SK-MEL-5 (cell line): Measurements from ENCODE around the gene H3-3A. TPM values are rescaled to one million over a fixed set of nuclear protein-coding genes. Genes with fewer than 3 reads are reported as not detected.
A peak's percentile ranks its signal among the peaks of the same experiment; 100 is the strongest.

ENCODE experiments used
- DNase-seq: peaks from one replicate; pipeline ENCODE4 v3.0.0-alpha.2; 2016; ENCODE audit warnings: low read depth, low spot score
- in situ Hi-C: cut with HindIII; loops from 2 replicates; pipeline ENCODE4 v1.10.0; 2016; ENCODE audit warnings: low sequenced_read_pairs, high pct_unique_total_duplicates, low pct_unique_long_range_greater_than_20kb
- total RNA-seq: library from RNA; depleted of rRNA; stranded (reverse); fragments of >200 nt; shearing (Covaris generic); gene quantifications from 2 replicates; pipeline ENCODE4 v1.2.3, GENCODE V29; 2014

The H3-3A gene
- total RNA-seq, 1 experiment from 2014 or later = 228 TPM

DNA sequence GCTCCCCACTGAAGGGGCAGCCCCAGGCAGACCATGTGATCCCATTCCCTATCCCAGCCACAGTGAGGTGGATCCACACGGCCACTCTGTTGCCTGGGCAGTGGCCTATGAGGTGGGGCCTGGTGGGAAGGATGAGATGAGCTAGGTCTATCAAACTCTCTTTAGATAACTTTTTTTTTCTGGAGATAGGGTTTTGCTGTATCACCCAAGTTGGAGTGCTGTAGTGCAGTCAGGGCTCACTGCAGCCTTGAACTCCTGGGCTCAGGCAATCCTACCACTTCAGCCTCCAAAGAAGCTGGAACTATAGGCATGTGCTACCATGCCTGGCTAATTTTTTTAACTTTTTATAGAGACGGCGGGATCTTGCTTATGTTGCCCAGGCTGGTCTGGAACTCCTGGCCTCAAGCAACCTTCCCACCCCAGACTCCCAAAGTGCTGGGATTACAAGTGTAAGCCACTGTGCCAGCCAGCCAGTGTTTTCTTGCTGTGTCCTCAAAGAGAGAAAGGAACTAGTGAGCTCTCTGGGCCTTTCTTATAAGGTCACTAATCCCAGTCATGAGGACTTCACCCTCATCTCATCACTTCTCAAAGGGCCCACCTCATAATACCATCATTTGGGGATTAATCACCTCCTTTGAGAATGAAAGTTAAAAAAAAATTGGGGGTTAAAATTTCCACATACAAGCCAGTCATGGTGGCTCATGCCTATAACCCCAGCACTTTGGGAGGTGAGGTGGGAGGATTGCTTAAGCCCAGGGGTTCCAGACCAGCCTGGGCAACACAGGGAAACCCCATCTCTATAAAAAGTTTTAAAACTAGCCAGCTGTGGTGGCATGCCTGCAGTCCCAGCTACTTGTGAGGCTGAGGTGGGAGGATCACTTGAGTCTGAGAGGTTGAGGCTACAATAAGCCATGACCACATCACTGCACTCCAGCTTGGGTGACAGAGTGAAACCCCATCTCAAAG, 36.6 kb downstream of the H3-3A start:
- in situ Hi-C loops = no loop called here
- no peak for DNase-seq

DNA sequence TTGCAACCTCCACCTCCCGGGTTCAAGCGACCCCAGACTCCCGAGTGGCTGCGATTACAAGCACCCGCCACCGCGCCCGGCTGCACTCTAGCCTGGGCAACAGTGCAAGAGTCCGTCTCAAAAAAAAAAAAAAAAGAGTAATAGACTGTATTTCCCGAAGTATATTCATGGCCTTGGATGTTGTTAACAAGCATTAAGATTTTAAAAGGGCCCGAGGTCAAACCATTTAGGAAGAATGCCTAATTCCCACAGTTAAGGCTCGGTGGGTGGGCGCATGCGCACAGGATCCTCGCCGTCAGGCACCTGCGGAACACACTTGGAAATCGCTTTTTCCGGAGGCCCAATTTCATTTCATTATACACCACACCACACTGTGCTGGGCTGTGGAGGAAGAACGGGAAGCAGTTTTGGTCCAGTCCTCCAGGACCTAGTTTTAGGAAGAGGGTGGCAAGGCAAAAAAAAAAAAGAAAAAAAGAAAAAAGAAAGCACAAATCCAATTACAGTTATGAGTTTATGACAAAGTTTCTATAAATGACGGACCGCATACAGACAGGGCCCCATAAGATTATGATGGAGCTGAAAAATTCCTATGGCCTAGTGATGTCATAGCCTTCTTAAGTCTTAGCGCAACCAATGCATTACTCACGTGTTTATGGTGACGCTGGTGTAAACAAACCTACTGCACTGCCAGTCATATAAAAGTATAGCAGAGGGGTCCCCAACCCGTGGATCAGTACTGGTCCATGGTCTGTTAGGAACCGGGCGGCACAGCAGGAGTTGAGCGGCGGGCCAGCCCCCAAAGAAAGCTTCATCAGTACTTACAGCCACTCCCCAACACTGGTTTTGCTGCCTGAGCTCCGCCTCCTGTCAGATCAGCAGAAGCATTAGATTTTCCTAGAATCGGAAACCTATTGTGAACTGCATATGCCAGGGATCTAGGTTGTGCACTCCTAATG, 38.2 kb downstream of the H3-3A start:
- no peak for DNase-seq
- in situ Hi-C loops = no loop called here

DNA sequence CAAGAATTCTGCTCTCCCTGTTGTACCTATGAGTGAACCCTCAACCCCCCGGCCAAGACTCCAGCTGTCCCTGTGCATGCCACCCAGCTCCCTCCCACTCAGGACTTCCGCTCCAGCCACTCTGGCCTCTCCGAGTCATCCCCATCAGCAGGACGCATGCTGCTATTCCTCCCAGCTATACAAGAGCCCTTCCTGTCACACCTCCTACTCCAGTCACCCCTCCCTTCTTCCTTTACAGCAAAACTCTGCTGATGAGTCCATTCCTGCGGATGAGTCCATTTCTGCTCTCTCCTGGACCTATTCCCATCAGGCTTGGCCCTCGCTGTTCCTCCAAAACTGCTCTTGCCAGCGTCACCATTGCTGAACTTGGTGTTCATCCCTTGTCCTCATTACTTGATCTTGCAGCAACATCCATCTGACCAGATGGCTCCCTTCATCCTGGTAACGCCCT, 42.2 kb downstream of the H3-3A start:
- in situ Hi-C loops = no loop called here
- DNase-seq = no peak

DNA sequence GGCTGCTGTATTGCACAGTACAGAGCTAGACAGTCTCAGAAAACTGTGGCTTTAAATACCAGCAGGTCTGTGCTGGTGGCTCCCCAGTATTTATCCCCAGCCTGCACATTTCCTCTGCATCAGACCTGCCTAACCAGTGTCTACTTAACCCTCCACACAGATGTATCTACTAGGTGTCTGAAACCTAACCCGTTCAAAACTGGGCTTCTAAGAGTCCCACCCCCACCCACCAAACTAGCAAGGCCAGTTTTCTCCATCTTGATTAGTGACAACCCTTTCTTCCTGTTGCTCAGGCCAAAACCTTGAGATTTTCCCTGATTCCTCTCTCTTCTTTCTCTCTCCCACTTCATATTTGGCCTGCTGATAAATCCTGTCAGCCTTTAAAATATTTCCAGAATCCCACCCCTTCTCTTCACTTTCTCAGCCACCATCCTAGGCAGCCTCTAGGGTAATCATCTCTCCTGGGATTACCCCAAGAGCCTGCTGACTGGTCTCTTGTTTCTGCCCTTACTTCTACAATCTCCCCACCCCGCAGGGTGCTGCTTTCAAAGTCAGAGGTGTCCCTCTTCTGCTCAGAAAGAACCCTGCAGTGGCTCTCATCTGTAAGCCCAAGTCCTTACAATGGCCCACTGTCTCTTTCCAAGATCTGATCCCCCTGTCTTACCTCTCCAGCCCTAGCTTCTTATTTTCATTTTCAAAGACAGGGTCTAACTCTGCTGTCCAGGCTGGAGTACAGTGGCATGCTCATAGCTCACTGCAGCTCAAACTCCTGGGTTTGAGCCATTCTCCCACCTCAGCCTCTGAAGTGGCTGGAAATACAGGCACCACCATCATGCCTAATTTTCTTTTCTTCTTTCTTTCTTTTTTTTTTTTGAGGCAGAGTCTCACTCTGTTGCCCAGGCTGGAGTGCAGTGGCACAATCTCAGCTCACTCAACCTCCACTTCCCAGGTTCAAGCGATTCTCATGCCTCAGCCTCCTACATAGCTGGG, 45.2 kb downstream of the H3-3A start:
- DNase-seq = peak; percentile 44
- in situ Hi-C loops = no loop called here

DNA sequence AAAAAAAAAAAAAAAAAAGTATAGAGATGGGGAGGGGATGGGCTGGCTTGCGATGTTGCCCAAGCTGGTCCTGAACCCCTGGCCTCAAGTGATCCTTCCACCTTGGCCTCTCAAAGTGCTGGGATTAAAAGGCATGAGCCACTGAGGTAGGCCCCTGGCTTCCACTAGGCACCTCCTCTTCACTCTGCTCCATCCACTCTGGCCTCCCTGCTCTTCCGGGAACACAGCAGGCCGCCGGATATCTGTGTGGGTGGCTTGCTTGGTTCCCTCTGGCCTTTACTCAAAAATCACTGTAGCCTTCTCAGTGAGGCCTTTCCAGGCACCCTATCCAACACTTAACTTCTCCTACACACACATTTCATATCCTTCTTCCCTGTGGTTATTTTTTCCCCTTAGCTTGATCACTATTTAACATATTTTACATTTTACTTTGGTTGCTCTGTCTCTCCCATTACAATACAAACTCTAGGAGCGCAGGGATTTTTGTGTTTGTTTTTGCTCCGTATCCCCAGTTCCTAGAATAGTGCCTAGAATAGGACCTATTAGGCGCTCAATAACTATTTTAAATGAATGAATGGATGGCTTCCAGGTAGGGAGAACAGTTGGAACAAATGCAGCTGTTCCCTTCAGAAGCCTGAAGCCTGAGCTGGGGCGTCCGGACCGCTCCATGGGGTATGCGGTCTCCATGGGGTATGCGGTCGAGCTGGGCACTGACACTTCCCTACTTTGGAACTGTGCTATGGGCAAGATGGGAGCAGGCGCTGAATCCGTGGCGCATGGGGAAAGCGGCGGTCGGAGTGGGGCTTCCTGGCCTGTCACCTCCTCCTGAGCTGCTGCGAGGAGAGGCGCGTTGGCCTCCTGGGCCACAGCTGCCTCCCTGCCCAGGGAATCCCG, 46.7 kb downstream of the H3-3A start:
- in situ Hi-C loops = no loop called here
- DNase-seq = peak; percentile 54

DNA sequence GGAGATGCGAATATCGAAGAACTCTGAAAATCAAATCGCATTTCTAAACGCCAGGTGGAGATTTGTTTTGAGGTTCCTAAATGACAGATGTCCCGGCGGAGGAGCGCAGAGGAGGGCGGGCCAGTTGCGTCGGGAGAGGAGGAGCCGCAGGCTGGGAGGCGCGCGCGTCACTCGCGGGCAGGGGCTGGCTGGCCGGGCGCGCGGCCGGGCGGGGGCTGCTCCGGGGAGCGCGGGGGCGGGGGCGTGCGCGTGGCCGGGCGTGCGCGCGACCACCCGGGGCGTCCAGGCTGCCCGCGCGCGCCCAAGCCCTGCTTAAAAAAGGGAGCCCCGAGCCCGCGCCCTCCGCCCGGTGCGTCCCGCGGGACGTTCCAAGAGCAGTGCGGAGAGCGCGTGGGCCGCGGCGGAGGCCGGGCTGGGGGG, 47.3 kb downstream of the H3-3A start:
- DNase-seq = peak; percentile 84
- in situ Hi-C loops = no loop called here

DNA sequence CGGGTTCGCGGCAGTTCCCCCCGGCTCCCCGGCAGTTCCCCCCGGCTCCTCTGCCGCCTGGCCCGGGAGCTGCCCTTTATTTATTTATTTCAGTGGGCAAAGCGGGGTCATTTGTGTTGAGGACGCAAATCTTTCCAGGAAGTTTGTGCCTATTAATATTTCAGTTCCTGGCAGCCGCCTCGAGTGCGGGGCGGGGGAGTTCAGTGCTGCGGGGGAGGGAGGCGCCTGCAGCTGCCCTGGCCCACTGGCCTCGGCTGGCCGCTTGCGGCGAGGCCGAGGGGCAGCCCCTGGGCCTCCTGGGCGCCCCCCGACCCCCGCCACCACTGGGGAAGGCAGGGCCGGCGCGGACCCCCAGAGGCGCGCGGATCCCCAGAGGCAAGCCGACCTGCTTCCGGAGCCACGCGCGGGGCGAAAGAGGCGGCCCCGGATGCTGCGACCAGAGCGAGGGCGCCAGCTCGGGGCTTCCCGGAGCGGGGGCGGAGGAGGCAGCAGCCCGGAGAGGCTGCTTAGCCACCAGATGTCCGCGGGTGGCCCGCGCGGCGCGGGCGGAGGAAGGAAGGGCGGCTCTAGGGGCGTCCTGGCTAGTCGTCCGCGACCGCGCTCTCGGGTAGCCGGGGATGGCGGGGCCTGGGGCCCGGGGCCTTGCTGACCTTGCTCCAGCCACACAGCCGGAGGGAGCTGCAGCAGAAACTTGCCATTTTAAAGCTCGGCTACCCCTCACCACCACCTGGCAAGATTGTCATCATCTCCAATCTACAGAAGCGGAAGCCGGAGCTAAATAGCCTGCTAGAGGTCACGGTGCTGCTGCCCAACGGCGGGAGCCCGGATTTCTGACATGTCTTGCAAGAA, 48.0 kb downstream of the H3-3A start:
- DNase-seq = peak; percentile 24
- in situ Hi-C loops = no loop called here

DNA sequence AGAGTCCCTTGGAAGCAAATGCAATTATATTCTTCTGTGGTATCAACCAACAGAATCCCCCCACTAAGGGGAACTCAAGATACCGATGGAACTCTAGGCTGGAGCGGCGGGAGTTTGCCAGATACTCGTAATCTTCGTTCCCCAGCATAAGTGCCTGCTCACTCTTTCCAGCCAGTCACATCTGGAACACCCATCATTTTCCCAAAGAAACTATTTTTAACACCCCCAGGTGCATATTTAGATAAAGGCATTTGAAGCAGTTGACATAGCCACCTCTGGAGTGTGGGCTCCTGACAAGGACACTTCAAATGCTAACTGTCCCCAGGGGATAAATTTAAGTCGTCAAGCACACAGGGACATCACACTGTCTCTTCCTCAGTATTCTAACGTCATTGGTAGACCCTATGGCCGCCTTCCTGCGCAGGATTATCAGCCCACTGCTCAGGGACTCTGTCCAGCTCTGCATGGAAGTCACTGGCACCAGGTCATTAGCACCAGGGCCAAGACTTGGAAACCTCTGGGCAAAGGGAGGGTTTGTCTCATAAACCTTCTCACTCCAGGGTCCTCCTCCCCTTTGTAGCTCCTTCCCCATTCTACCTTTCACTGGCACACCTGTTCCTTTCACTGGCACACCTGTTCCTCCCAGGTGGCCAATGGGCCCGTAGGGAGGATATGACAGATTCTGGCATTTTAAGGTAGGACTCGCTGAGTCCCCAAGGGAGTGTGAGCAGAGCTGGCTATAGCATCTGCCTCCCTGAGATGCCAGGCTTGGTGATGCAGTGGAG, 48.8 kb downstream of the H3-3A start:
- in situ Hi-C loops = no loop called here

DNA sequence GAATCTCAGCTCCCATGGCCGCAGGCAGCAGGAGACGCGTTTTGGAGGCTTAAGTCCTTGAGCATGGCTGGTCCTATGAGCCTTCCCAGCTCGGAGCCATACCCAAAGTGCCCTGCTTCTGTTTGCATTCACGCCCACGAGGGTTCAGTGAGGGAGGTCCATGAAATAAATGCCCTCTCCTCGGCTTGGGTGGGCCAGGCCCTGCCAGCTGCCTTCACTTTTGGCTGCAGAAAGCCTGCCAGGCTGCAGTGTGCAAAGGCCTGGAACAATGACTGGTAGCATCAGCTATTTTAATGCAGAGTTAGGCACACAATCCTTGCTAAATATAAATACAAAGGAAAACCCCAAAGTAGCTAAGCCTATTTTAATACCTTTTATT, 49.4 kb downstream of the H3-3A start:
- DNase-seq = no peak
- in situ Hi-C loops = no loop called here

More for the DNA sequence above, 48.8 kb downstream of the H3-3A start:
- DNase-seq = no peak

DNA sequence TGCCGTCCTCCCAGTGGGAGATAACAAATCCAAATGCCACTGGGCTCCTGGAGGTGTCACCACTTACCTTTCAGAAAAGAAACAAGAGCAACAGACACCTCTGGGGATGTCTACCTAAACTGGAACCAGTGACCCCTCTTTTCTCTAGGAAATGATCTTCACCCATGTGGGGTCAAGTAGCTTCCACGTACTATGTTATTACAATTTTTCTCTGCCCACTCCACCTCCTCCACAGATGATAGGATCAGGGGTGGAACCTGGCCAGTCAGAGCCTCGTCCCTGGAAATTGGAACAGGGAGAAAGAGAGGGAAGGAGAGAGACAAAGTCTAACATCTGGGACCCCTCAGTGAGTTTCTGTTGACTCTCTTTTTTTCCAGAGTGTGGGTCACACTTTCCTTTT, 50.1 kb downstream of the H3-3A start:
- no peak for DNase-seq
- in situ Hi-C loops = no loop called here

DNA sequence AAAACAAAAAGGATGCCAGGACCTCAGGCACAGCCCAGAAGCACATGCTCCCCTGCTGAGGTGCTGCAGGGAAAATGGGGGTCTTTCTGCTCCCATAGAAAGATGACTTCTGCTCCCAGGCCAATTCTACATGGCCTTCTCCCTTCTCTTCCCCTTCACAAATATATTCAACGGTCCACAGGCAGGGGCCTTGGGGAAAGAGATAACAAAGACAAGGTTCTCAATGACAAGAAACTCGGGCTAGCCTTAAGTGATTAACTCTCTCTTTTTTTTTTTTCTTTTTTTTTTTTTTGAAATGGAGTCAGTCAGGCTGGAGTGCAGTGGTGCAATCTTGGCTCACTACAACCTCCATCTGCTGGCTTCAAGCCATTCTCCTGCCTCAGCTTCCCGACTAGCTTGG, 54.2 kb downstream of the H3-3A start:
- in situ Hi-C loops = no loop called here
- DNase-seq = no peak

DNA sequence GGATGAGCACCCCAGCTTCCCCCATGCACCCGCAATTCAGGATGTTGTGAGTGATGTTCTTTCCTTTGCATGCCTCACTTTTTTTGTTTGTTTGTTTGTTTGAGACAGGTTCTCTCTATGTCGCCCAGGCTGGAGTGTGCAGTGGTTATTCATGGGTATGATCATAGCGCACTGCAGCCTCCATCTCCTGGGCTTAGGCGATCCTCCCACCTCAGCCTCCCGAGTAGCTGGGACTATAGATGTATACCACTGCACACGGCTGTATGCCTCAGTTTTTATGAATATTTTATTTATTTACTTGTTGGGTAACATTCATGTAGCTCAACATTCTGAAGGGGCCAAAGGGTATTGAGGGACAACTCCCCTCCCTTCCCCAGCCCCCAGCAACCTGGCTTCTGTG, 54.8 kb downstream of the H3-3A start:
- DNase-seq = no peak
- in situ Hi-C loops = no loop called here

DNA sequence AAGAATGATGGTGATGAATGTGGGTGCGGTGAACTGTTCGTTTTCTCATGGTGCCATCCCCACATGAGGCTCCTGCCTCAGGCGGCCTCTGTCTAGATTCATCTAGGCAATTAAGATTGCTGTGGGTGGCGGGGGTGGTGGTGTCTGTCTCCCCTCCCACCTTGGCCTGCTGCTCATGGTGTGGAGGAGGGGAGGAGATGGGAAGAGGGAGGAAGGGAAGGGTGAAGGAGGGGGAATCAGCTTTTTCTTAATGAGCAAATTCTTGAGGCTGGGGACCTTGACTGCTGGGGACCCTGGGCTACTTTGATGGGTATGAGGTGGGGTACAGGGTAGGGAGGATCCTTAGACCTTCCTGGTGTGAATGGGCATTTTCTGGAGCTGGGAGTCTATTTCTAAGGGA, 55.8 kb downstream of the H3-3A start:
- DNase-seq = no peak
- in situ Hi-C loops = no loop called here

DNA sequence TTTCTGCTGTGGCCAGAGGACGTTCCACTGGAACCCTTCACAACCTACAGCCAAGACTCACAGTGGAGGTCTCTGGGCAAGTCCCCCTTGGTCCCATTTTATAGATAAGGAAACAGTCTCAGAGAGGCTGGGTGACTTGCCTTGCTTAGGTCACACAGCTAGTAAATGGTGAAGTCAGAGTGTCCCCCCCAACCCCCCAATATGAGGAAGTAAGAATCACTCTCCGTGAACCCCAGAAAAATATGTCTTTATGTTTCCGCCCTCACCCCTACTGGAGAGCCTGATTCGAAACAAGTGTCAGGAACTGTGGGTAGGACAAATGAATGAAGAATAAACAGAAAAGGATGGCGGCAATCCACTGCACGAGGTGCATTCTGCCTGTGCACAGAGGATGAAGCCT, 56.7 kb downstream of the H3-3A start:
- in situ Hi-C loops = no loop called here
- DNase-seq = no peak

DNA sequence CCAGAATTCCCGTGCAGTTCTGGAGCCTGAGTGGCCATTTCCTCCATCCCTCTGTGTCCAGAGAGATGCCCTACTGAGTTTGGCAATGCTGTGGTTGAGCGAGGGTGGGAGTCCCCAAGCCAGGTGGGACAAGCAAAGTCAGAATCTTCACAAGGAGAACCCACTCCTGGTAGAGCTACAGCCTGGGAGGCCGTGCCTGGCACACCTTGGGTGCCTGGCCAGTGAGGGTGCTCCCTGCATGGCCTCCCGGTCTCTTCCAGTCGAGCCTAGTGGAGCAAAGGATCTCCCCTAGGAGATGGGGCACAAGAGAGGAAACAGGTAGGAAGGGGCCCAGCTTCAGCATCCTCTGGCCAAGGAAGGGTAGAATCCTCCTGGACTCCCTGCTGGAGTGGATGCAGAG, 57.9 kb downstream of the H3-3A start:
- no peak for DNase-seq
- in situ Hi-C loops = no loop called here
